HPDE6-E6E7 (cell line): ENCODE results near the gene GLI2.

Experiments
- DNase-seq: peaks from one replicate; pipeline ENCODE4 v3.0.0; 2011; ENCODE audit warnings: missing footprints; ENCODE audit errors: extremely low spot score

The GLI2 gene

DNA sequence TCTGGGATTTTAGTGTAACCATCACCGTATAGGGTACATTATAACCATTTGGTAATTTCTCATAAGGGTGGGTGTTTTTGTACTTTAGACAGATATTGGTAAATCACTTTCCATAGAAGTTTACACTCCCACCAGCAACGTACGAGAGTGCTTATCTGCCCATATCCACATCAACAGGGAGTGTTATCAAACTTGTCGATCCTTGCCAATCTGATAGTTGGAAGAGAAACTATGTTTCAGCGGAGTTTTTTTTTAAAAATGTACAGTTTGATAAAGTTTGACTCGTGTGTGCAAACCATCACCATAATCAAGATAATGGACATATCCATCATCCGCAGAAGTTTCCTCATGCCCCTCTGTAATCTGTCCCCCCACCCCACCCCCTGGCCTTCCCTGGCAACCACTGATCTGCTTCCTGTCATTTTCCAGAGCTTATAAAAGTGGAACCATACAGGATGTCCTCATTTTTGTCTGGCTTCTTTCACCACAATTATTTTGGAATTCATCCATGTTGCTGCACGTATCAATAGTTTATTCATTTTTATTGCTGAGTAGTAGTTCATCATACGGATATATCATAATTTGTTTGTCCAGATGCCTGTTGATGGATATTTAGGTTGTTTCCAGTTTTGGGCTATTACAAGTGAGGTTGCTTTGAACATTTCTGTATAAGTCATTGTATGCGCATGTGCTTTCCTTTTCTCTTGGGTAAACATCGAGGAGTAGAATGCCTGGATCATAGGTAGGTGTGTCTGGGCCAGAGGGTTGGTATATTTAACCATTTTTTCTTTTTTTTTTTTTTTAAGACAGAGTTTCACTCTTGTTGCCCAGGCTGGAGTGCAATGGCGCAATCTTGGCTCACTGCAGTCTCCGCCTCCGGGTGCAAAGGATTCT lies 18.6 kb downstream of the GLI2 start:
- DNase-seq, result no peak

DNA sequence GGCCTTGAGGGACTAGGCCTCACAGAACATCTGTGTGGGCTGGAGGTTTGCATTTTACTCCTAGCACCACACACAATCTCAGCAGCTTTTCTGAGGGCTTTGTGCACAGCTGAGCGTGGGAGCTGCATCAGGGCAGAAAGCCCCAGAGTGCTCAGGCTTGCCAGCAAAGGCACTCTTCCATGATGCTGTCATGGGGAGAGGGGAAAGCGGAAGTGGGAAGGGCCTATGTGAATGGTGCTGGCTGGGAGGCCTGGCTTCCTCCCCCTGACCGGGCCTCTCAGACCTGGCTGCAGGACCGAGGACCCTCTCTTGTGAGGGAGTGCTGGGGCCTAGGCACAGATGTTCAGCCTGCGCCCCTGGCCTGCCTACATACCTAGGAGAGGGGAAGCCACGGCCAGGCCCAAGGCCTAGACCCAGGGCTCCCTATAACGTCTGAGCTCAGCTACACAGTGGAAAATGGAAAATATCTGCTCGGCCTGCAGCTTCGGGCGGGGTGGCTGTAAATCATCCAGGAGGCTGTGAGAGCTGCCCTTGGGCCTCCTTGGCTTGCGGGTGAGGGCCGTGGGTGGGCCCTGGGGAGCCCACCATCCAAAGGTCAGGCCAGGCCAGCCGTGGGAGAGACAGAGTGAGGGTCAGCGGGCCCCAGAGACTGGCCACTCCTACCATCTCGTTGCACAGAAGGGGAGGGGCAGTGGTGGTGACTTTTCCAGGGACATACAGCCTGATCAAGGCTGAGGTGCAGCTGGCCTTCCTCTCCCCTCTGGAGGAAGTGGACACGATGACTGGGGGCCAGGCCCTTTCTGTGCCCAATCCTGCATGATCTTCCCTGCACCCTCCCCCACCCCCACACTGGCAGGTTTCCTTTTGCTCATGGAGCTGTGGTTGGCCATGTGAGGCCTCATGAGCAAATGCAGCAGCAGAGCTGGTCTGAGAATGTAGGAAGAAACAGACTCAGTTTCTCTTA lies 22.8 kb downstream of the GLI2 start:
- DNase-seq, result no peak

DNA sequence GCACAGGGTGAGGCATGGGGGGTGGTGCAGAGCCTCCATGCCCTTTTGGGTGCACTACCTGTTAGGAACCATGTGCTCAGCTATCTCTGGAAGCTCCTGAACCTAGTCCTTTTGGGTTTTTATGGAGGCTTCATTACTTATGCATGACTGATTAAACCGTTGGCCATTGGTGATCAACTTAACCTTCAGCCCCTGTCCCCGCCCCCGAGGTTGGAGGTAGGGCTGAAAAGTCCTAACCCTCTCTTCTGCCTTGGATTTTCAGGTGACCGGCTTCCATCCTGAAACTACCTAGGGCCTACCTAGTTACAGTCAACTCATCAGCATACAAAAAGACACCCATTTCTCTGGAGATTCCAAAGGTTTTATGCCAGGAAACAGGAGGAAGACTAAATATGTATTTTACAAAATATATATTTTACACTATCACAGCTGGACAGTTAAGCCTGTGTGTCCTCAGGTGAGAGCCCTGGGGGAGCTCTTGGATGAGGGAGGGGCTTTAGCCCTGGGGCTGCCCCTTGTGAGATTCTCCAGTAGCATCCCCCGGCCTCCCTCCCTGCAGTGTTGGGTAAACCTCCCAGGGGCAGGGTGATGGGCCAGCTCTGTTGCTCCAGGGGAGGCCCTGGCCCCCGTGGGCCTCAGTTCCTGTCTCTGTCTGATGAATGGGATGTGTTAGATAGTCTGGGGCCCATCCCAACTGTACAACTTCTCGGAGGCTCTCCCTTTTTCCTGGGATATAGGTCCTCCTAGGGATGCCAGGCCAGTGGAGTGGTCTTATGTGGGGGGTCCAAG lies 24.1 kb downstream of the GLI2 start:
- DNase-seq, result no peak

DNA sequence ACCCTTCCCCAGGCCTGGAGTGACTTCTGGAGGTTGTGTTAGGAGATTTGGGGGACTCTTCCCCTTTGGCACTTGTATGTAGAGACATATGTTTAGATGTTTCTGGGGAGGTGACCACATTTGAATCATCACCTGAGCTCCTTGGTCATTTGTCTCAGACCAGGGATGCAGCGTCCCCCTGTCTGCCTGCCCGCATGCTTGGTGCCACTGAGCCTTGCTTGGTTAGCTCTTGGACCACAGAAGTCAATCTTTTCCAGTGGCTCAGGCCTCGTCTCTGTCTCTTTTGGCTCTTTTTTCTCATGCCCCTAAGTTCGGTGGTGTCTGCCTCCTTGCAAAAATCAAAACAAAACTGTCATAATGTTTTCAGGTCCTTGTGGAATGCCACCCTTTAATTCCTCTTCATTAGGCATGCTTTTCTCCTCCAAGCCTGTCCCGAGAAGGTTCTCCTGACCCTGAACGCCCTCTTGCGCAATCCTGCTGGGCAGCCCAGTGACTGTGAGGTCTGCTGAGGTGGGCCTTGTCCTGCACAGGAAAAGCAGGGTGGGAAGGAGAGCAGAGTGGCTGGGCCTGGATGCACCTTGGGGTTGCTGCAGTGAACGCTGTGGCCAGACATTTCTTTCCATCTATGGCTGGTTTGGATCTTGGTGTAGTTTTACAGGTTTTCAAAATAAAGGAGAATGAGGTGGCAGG lies 24.9 kb downstream of the GLI2 start:
- DNase-seq, result no peak

DNA sequence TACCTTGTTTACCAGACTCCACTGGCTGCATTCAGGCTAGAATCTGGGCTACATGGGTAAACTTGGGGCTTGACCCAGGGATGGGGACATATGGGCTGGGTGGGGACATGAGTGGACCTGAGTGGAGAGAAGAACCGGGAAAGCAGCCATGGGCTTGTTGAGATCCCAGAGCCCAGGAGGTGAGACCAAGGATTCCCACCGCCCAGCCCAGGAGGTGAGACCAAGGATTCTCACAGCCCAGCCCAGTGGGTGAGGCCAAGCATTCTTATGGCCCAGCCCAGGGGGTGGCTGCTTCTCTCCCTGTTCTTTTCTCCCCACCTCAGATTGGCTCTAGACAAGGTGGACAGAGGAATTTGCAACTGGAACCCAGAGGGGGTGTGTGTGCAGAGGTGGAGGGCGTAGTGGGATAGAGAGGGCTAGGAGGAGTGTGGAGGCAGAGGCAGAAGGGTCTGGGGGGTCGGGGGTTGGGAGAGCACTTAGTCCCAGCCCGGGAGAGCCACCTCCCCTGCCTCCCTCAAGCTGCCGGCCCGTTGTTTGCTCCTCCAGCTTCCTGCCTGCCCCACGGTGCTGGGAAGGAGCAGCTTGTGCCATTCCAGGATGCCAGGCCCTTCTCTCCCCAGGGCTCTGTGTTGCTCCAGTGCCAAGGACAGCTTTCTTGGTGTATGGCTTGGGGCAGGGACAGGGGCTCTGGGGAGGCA lies 25.6 kb downstream of the GLI2 start:
- no peak for DNase-seq

DNA sequence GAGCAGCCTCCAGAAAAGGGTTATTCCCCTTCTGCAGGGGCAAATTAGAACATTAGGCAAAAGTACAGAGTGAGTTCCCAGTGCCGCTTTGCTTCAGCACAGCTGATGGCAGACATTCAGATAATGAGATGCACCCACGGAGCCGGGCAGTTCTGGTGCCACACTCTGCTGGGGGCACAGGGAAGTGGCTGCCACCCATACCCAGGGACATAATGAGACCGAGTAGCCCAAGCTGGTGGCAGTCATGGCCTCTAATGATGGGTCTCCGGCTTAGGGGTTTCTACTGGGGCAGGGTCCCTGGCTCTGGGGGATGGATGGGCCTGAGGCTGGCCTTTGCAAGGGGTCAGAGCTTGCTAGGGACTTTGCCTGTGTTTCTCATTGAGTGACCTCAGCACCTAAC lies 26.2 kb downstream of the GLI2 start:
- DNase-seq, result no peak

DNA sequence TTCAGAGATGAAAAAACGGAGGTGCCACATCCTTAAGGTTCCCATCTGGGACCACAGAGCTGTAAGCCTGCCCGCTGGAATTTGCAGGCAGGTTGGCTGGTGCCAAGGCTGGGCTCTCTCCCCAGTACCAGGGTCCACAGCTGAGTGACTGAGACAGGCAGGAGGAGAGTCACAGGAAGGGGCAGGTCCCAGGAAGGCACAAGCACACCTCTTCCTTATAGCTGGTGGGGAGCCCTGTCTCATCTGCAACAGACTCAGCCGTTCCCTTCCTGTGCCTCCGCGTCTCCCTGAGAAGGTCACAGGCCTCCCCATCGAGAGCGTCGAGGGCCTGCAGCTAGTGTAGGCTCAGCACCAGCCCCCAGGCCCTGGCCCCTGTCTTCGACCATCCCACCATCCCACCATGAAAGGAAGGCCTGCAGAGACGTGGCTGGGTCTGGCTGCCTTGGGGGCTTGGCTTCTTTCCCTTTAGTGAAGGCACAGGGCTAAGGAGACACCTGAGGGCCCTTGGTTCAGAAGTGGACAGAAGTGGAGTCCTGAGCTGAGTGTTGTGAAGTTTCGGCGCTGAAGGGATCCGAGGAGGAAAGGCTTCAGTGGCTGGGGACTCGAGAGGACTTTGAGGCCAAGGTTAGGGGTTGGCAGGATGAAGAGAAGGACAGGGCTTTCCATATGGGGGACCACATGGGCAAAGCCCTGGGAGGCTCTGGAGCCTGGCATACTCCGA lies 26.8 kb downstream of the GLI2 start:
- no peak for DNase-seq

DNA sequence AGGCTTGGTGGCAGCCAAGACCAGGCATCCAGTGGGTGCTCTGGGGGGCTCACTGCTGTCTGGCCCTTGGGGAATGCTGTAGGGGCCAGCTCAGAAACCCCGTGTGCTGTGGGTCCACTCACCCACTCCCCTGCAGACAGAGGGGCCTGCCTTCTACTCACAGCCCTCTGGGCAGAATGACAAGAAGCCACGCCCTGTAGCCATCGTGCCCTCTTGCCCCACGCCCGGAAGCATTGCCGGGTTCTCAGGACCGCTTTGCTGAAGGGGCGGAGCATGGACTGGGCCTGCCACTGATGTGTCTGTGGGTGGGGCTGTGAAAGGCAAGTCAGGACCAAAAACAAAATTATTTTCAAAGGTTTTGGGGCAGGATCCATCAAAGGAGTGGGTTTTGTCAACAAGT lies 27.8 kb downstream of the GLI2 start:
- DNase-seq, result no peak

DNA sequence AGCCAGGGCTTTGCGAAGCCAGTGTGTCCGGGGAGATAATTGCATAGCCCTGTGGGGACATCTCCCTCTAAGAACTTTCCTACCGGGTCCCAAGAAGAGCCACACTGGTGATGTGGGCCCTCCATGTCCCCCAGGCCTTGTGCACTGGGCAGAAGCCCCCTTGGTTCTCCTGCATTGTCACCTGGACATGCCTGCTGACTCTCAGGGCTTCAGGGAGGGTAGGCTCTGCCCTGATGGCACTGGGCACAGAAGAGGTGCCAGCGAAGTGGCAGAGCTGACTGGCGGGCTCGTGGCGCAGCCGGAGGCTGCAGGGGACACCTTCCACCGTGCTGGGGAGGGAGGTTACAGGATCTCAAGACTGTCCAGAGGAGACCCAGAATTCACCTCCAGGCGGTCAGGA lies 28.3 kb downstream of the GLI2 start:
- DNase-seq, result no peak

DNA sequence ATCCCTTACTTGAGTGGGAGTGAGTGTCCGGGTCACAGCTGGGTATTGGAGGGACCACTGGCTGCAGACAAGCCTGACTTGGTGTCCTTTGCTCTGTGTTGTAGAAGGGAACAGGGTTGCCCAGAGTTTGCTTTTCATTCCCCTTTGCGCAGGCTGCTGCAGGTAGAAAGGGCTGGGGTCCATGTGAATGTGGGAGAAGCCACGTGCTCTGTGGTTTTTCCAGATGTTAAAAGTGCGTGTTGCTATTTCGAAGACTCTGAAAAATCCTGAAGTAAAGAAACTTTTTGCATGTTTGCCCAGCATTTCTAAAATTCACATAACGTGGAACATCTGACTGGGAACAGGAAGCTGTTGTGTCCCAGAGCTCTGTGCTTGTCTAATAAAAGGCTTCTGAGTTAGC lies 28.8 kb downstream of the GLI2 start:
- DNase-seq, result no peak

DNA sequence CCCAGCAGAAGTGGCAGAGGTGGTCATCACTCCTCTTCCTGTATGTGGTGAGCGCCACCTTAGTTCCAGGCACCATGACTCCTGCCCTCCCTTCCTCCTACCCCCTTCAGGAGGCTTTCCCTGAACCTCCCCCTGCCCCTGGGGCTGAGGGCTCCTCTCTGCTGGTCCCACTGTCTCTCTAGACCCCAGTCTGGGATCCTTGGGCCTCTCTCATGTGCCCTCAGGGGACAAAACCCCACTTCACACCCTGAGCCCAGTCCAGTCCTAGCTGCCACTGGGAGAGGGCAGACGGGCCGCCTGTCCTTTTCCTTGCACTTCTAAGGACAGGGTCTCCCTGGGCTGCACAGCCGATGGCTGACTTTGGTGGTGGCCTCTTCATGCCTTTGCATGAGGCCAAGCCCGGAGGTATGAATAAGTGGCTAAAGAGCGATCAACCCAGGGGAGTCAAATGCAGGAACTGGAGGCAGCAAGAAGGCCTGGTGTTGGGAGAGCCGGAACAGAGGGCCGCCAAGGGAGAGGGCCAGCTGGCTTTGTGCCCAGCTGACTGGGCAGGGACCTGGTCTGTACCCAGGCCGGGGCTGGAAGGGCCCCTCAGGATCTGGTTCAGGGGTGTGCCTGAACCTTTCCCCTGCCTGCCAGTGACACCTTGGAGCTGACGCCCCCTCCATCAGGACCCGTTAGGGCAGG lies 29.5 kb downstream of the GLI2 start:
- DNase-seq, result no peak

DNA sequence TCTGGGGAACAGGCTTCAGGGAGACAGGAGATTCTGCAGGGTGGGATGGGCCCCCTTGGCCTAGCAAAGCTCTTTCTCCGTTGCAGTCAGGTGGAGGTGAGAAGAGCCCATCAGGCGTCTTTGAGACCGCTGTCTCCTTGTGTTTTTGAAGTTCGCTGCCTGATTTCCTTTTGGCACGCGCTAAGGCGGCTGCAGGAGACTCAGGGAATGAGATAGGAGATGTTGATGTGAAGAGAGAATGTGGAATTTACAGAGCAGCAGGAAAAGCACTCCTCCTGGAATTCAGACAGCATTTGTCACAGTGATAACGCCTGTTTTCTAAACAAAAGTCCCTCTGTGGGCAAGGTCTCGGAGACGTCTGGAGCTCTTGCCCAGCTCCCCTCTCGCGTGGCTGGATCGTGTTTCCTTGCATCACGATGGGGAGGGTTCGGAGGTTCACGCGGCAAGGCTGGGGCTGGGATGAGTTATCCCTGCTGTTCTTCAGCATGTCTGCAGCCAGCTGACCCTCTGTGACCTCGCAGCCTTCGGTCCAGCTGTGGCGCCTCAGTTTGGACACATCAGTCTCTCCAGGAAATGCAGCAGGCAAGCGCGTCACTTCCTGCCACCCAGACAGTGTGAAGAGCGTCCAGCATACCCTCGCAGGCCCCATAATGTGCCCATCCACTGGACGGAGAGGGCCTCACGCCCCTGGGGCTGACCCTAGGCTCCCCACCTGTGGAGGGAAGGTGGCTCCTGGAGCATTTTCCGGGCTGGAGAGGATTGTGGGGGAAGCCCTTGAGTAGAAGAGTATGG lies 30.2 kb downstream of the GLI2 start:
- no peak for DNase-seq

DNA sequence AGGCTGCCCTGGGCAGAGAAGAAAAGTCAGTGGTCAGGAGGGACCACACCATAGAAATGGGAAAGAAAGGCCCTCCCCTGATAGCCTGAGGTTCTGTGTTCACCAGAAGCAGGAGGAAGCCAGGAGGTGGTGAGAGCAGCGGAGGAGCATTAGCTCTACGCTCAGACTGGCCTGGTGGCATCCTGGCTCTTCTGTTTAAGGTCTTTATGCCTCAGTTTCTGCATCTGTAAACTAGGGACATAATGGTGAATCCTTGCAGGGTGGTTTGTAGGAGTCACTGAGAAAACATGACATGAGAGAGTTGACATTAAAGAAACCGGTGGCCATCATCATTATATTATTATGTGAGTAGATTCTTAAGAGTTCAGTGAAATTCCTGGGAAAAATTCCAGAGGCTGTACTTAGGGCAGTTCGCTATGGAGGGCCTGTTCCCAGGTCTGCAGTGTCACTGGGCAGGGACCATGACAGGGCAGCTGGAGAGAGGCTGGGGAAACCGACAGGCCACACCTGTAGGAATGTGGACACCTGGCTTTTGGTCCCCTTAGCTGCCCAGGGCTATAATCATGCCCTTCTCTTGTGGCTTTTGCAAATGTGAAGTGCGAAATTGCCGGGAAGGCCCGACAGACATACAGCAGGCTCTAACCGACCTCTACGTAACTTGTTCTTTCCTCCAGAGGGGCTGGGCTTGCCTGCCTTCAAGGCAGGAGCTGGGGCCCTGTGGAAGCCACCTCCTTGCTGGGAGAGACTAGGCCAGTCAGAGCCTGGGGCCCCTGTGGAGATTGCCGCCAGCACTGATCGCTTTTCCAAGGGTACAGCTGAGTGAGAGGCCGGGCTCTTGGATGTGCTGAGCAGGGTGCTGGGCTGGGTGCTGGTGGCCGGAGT lies 31.0 kb downstream of the GLI2 start:
- no peak for DNase-seq

DNA sequence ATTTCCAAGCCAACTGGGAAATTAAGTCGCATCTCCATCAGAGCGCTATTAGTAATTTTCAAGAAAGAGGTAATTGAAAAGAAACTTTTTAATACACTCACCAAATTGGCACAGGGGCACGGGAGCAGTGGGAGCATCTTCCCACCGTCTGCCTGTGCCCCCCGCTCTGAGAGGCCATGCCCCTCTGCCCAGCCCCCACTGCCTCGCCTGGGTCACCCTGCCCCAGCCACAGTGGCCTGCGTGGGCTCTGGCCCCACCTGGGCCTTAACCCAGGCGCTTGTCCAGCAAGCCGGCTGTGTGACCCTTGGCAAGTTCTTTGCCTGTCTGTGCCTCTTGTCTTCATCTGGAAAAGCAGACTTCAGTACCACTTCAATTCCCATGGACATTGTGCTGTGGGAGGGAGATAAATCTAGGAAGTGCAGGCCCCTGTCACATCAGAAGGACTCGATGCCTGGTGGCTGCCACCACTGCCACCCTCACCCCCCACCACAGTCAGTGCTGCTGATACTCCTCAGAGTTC lies 31.9 kb downstream of the GLI2 start:
- no peak for DNase-seq

DNA sequence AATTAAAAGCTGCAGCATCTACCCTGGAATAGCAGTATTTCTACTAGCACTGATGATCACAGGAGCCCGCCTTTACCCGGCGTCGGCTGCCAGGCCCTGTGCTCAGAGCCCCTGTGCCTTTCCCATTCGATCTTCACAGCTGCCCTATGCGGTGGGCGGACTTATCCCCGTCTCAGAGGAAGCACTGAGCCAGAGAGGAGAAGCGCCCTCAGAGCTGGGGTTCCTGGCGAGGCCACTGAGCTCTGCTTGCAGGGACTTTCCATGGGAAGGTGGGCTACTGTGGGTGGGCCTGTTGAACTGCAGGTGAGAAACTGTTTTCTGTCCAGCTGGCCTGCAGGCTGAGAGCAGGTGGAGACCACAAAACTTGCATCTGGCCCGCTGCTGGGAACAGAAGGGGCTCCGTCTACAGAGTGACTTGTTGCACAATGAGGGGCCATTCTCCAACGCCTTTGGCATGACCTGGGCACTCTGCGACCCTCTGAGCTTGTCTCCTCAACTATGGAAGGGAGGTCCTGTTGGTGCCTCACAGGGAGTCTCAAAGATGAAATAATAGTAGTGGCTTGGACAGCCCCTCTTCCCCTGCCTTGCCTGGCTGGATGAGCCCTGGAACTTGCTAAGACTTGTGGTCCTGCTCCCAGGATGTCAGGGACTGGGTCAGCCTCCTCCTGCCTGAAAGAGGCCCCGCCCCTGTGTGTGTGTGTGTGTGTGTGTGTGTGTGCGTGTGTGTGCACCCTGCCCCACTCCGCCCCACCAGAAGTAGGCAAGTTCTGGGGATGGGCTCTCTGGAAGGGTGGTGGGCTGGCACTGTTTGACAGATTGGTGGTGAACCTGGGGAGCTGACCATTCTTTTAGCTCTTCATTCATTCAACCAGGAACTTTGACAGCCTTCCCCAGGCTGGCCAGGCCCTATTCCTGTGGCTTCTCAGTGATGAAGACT lies 32.7 kb downstream of the GLI2 start:
- DNase-seq, result no peak

DNA sequence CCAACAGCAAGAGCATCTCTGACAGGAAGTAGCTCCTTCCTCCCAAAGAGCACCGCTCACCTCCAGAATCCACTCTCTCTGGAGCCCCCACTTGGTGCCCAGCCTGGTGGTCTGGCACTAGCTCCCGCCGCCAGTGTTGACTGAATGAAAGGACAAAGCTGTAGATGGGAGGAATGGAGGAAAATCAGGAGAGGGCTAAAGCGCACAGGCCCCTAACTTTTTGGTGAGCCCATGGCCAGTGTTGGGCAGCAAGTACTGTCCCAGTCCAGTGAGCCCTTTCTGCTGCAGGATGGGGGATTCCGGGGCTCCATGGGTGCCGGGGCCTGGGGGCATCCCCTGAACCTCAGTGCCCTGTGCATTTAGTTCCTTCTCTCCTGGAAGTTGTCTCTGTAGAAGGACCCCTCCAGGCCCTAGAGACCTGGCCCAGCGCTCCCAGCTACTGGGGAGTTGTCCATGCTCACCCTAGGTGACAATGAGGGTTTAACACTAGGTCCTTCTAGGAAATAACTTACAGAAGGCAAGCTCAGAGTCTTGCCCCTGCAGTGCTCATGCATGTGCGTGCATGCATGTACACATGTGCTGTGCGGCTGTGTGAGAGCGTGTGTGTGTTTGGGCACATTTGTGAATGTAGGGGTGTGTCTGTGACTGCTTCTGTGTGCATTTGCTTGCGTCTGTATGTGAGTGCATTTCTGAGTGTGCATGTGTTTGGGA lies 33.6 kb downstream of the GLI2 start:
- no peak for DNase-seq
